Effector memory CD4-positive, alpha-beta T cell (primary cell): ENCODE results near the gene MEG3.

Experiments used
- DNase-seq, 3 donors: peaks; one replicate each; pipeline ENCODE4 v3.0.0-alpha.2; 2020
- H3K27ac ChIP-seq: 2 replicates; pipeline ENCODE4 v1.7.0; 2013; ENCODE audit warnings: mild to moderate bottlenecking, low read length, moderate library complexity; ENCODE audit not compliant: insufficient read depth, poor library complexity, severe bottlenecking
- H3K27me3 ChIP-seq: replicated peaks from 2 replicates; pipeline ENCODE4 v1.7.0; 2013; ENCODE audit warnings: mild to moderate bottlenecking, low read length; ENCODE audit not compliant: insufficient read depth, control insufficient read depth, poor library complexity, severe bottlenecking
- H3K36me3 ChIP-seq: 2 replicates; pipeline ENCODE4 v1.7.0; 2013; ENCODE audit warnings: mild to moderate bottlenecking, low read length, moderate library complexity; ENCODE audit not compliant: control insufficient read depth, insufficient read depth
- H3K4me1 ChIP-seq: 2 replicates; pipeline ENCODE4 v1.7.0; 2013; ENCODE audit warnings: low read length, mild to moderate bottlenecking; ENCODE audit not compliant: control insufficient read depth, insufficient read depth, poor library complexity, severe bottlenecking
- H3K4me3 ChIP-seq: 2 replicates; pipeline ENCODE4 v1.7.0; 2013; ENCODE audit warnings: low read length, low read depth, mild to moderate bottlenecking; ENCODE audit not compliant: insufficient read depth, poor library complexity, severe bottlenecking
- H3K9me3 ChIP-seq: 2 replicates; pipeline ENCODE4 v1.7.0; 2013; ENCODE audit warnings: mild to moderate bottlenecking, low read length, moderate library complexity; ENCODE audit not compliant: control insufficient read depth

The MEG3 gene

GRCh38 chr14:100895411-100895810 is 69.5 kb downstream of the MEG3 start:
- H3K4me3 ChIP-seq, result no peak overlapping the region
- no peak for DNase-seq
- H3K27ac ChIP-seq, result no peak overlapping the region
- no peaks in the 10 kb centered on the region for H3K9me3 ChIP-seq
- peaks cover 5% of the 10 kb centered on the region for H3K27me3 ChIP-seq
- no peaks in the 10 kb centered on the region for H3K4me1 ChIP-seq
- no peaks in the 10 kb centered on the region for H3K36me3 ChIP-seq

GRCh38 chr14:100896369-100897060 is 70.6 kb downstream of the MEG3 start:
- H3K27me3 ChIP-seq, result peaks cover 5% of the 10 kb centered on the region
- no peaks in the 10 kb centered on the region for H3K9me3 ChIP-seq
- no peak overlapping the region for H3K27ac ChIP-seq
- no peak overlapping the region for H3K4me3 ChIP-seq
- H3K4me1 ChIP-seq, result no peaks in the 10 kb centered on the region
- no peak for DNase-seq
- no peaks in the 10 kb centered on the region for H3K36me3 ChIP-seq

- H3K36me3 ChIP-seq, result no peaks in the 10 kb centered on the region
- peaks cover 5% of the 10 kb centered on the region for H3K27me3 ChIP-seq
- no peak overlapping the region for H3K4me3 ChIP-seq
- H3K27ac ChIP-seq, result no peak overlapping the region
- H3K4me1 ChIP-seq, result no peaks in the 10 kb centered on the region
- DNase-seq, result no peak
- H3K9me3 ChIP-seq, result no peaks in the 10 kb centered on the region
Observed at GRCh38 chr14:100898465-100898864, 72.5 kb downstream of the MEG3 start.

- H3K4me3 ChIP-seq, result no peak overlapping the region
- H3K27me3 ChIP-seq, result peaks cover 5% of the 10 kb centered on the region
- H3K9me3 ChIP-seq, result no peaks in the 10 kb centered on the region
- H3K27ac ChIP-seq, result no peak overlapping the region
- DNase-seq, result no peak
- no peaks in the 10 kb centered on the region for H3K4me1 ChIP-seq
- no peaks in the 10 kb centered on the region for H3K36me3 ChIP-seq
Observed at GRCh38 chr14:100898935-100899883, 73.3 kb downstream of the MEG3 start.

- Histone ChIP-seq H3K4me3 (no peak overlapping the region), H3K27ac (no peak overlapping the region), H3K9me3 (no peaks in the 10 kb centered on the region), H3K4me1 (no peaks in the 10 kb centered on the region), H3K27me3 (peaks cover 5% of the 10 kb centered on the region), H3K36me3 (no peaks in the 10 kb centered on the region)
- DNase-seq, result no peak
Observed at GRCh38 chr14:100899884-100900771, 74.2 kb downstream of the MEG3 start.

- Histone ChIP-seq H3K27me3 (peaks cover 5% of the 10 kb centered on the region), H3K4me3 (no peak overlapping the region), H3K27ac (no peak overlapping the region), H3K4me1 (no peaks in the 10 kb centered on the region), H3K36me3 (no peaks in the 10 kb centered on the region), H3K9me3 (no peaks in the 10 kb centered on the region)
- DNase-seq, result no peak
Observed at GRCh38 chr14:100900837-100901390, 75.0 kb downstream of the MEG3 start.

- no peaks in the 10 kb centered on the region for H3K36me3 ChIP-seq
- H3K4me1 ChIP-seq, result no peaks in the 10 kb centered on the region
- peaks cover 5% of the 10 kb centered on the region for H3K27me3 ChIP-seq
- no peak overlapping the region for H3K4me3 ChIP-seq
- H3K9me3 ChIP-seq, result no peaks in the 10 kb centered on the region
- no peak for DNase-seq
- H3K27ac ChIP-seq, result no peak overlapping the region
Observed at GRCh38 chr14:100901391-100902183, 75.7 kb downstream of the MEG3 start.

GRCh38 chr14:100902295-100903133 is 76.6 kb downstream of the MEG3 start:
- Histone ChIP-seq H3K4me3 (no peak overlapping the region), H3K27ac (no peak overlapping the region), H3K27me3 (peaks cover 5% of the 10 kb centered on the region), H3K36me3 (no peaks in the 10 kb centered on the region), H3K9me3 (no peaks in the 10 kb centered on the region), H3K4me1 (no peaks in the 10 kb centered on the region)
- no peak for DNase-seq
